ENCODE data around the gene NRN1. TPM values are rescaled to one million over a fixed set of nuclear protein-coding genes. Genes with fewer than 3 reads are reported as not detected.
A peak's percentile ranks its signal among the peaks of the same experiment; 100 is the strongest.

NRN1 gene
- total and polyA plus RNA-seq, 5 donors from 2014 or later = 0.10 TPM; not detected in 4

- Mint-ChIP-seq H3K9me3 (peaks cover 0 to 5% (median 0%) of the 10 kb centered on the region in 7 donors), H3K27ac (peak overlapping the region in 1 of 3 donors; percentile 21), H3K36me3 (no peaks in the 10 kb centered on the region), H3K4me1 (peaks cover 0 to 7% (median 2%) of the 10 kb centered on the region in 4 donors), H3K27me3 (peaks cover 24% of the 10 kb centered on the region), H3K4me3 (no peak overlapping the region)
- Histone ChIP-seq H3K9me3 (ENCODE audit: control insufficient read depth in 2 of 2, low read length in 2 of 2) (no peaks in the 10 kb centered on the region), H3K27me3 (ENCODE audit: control insufficient read depth, insufficient read depth, low read length) (no peaks in the 10 kb centered on the region), H3K4me3 (ENCODE audit: low read depth, low read length) (no peak overlapping the region), H3K27ac (ENCODE audit: insufficient read depth, low read length, poor library complexity, severe bottlenecking) (no peak overlapping the region), H3K4me1 (ENCODE audit: control insufficient read depth, insufficient read depth, low read length, poor library complexity, severe bottlenecking) (no peaks in the 10 kb centered on the region), H3K36me3 (ENCODE audit: control insufficient read depth, insufficient read depth, low read length) (no peaks in the 10 kb centered on the region)
- DNase-seq (no peak), ATAC-seq (ENCODE audit: low read depth in 2 of 2) (no peak)
These were observed 39.1 kb downstream of the NRN1 start for GRCh38 chr6:5967594-5967993.

GRCh38 chr6:5962794-5963193 is 43.9 kb downstream of the NRN1 start:
- no peak for ATAC-seq (ENCODE audit: low read depth in 2 of 2)
- Histone ChIP-seq H3K4me3 (ENCODE audit: low read depth, low read length) (no peak overlapping the region), H3K27me3 (ENCODE audit: control insufficient read depth, insufficient read depth, low read length) (no peaks in the 10 kb centered on the region), H3K4me1 (ENCODE audit: control insufficient read depth, insufficient read depth, low read length, poor library complexity, severe bottlenecking) (no peaks in the 10 kb centered on the region), H3K36me3 (ENCODE audit: control insufficient read depth, insufficient read depth, low read length) (no peaks in the 10 kb centered on the region), H3K9me3 (ENCODE audit: control insufficient read depth in 2 of 2, low read length in 2 of 2) (no peaks in the 10 kb centered on the region), H3K27ac (ENCODE audit: insufficient read depth, low read length, poor library complexity, severe bottlenecking) (no peak overlapping the region)
- H3K4me3 Mint-ChIP-seq = no peak overlapping the region
- peaks cover 17% of the 10 kb centered on the region for H3K27me3 Mint-ChIP-seq
- H3K9me3 Mint-ChIP-seq = peaks cover 0 to 3% (median 1%) of the 10 kb centered on the region in 7 donors
- H3K27ac Mint-ChIP-seq = no peak overlapping the region
- H3K4me1 Mint-ChIP-seq = no peaks in the 10 kb centered on the region
- DNase-seq = no peak
- no peaks in the 10 kb centered on the region for H3K36me3 Mint-ChIP-seq

GRCh38 chr6:5961836-5962235 is 44.9 kb downstream of the NRN1 start:
- H3K4me1 ChIP-seq (ENCODE audit: control insufficient read depth, insufficient read depth, low read length, poor library complexity, severe bottlenecking) = no peaks in the 10 kb centered on the region
- H3K27me3 ChIP-seq (ENCODE audit: control insufficient read depth, insufficient read depth, low read length) = no peaks in the 10 kb centered on the region
- no peak overlapping the region for H3K27ac Mint-ChIP-seq
- H3K4me1 Mint-ChIP-seq = no peaks in the 10 kb centered on the region
- ATAC-seq (ENCODE audit: low read depth in 2 of 2) = no peak
- H3K27ac ChIP-seq (ENCODE audit: insufficient read depth, low read length, poor library complexity, severe bottlenecking) = no peak overlapping the region
- H3K9me3 Mint-ChIP-seq = peaks cover 0 to 3% (median 1%) of the 10 kb centered on the region in 7 donors
- H3K36me3 ChIP-seq (ENCODE audit: control insufficient read depth, insufficient read depth, low read length) = no peaks in the 10 kb centered on the region
- no peaks in the 10 kb centered on the region for H3K9me3 ChIP-seq (ENCODE audit: control insufficient read depth in 2 of 2, low read length in 2 of 2)
- no peak for DNase-seq
- H3K4me3 ChIP-seq (ENCODE audit: low read depth, low read length) = no peak overlapping the region
- no peak overlapping the region for H3K4me3 Mint-ChIP-seq
- H3K27me3 Mint-ChIP-seq = peaks cover 11% of the 10 kb centered on the region
- no peaks in the 10 kb centered on the region for H3K36me3 Mint-ChIP-seq

- H3K4me1 Mint-ChIP-seq = no peaks in the 10 kb centered on the region
- no peak for ATAC-seq (ENCODE audit: low read depth in 2 of 2)
- H3K27ac ChIP-seq (ENCODE audit: insufficient read depth, low read length, poor library complexity, severe bottlenecking) = no peak overlapping the region
These were observed 46.3 kb downstream of the NRN1 start for GRCh38 chr6:5960456-5960855.

GRCh38 chr6:5958921-5959320 is 47.8 kb downstream of the NRN1 start:
- no peak for ATAC-seq (ENCODE audit: low read depth in 2 of 2)
- H3K9me3 ChIP-seq (ENCODE audit: control insufficient read depth in 2 of 2, low read length in 2 of 2) = no peaks in the 10 kb centered on the region
- no peak overlapping the region for H3K4me3 Mint-ChIP-seq
- peaks cover 20% of the 10 kb centered on the region for H3K27me3 Mint-ChIP-seq
- H3K9me3 Mint-ChIP-seq = peaks cover 0 to 3% (median 0%) of the 10 kb centered on the region in 7 donors
- H3K27ac ChIP-seq (ENCODE audit: insufficient read depth, low read length, poor library complexity, severe bottlenecking) = no peak overlapping the region
- no peaks in the 10 kb centered on the region for H3K4me1 Mint-ChIP-seq
- H3K36me3 ChIP-seq (ENCODE audit: control insufficient read depth, insufficient read depth, low read length) = no peaks in the 10 kb centered on the region
- H3K4me1 ChIP-seq (ENCODE audit: control insufficient read depth, insufficient read depth, low read length, poor library complexity, severe bottlenecking) = no peaks in the 10 kb centered on the region
- no peak for DNase-seq
- no peak overlapping the region for H3K4me3 ChIP-seq (ENCODE audit: low read depth, low read length)
- no peaks in the 10 kb centered on the region for H3K36me3 Mint-ChIP-seq
- H3K27ac Mint-ChIP-seq = no peak overlapping the region
- H3K27me3 ChIP-seq (ENCODE audit: control insufficient read depth, insufficient read depth, low read length) = peaks cover 6% of the 10 kb centered on the region

More at GRCh38 chr6:5960456-5960855, 46.3 kb downstream of the NRN1 start:
- H3K9me3 Mint-ChIP-seq = peaks cover 0 to 3% (median 0%) of the 10 kb centered on the region in 7 donors
- no peak overlapping the region for H3K27ac Mint-ChIP-seq
- H3K36me3 ChIP-seq (ENCODE audit: control insufficient read depth, insufficient read depth, low read length) = no peaks in the 10 kb centered on the region
- peaks cover 16% of the 10 kb centered on the region for H3K27me3 Mint-ChIP-seq
- no peaks in the 10 kb centered on the region for H3K9me3 ChIP-seq (ENCODE audit: control insufficient read depth in 2 of 2, low read length in 2 of 2)
- no peak overlapping the region for H3K4me3 ChIP-seq (ENCODE audit: low read depth, low read length)
- H3K4me3 Mint-ChIP-seq = no peak overlapping the region
- no peaks in the 10 kb centered on the region for H3K27me3 ChIP-seq (ENCODE audit: control insufficient read depth, insufficient read depth, low read length)
- no peaks in the 10 kb centered on the region for H3K36me3 Mint-ChIP-seq
- no peaks in the 10 kb centered on the region for H3K4me1 ChIP-seq (ENCODE audit: control insufficient read depth, insufficient read depth, low read length, poor library complexity, severe bottlenecking)
- no peak for DNase-seq

- H3K27ac Mint-ChIP-seq = no peak overlapping the region
- ATAC-seq (ENCODE audit: low read depth in 2 of 2) (no peak), DNase-seq (no peak)
- Histone ChIP-seq H3K4me3 (ENCODE audit: low read depth, low read length) (no peak overlapping the region), H3K27me3 (ENCODE audit: control insufficient read depth, insufficient read depth, low read length) (peaks cover 6% of the 10 kb centered on the region), H3K27ac (ENCODE audit: insufficient read depth, low read length, poor library complexity, severe bottlenecking) (no peak overlapping the region), H3K4me1 (ENCODE audit: control insufficient read depth, insufficient read depth, low read length, poor library complexity, severe bottlenecking) (no peaks in the 10 kb centered on the region), H3K9me3 (ENCODE audit: control insufficient read depth in 2 of 2, low read length in 2 of 2) (no peaks in the 10 kb centered on the region), H3K36me3 (ENCODE audit: control insufficient read depth, insufficient read depth, low read length) (no peaks in the 10 kb centered on the region)
- no peaks in the 10 kb centered on the region for H3K4me1 Mint-ChIP-seq
- H3K36me3 Mint-ChIP-seq = no peaks in the 10 kb centered on the region
- H3K27me3 Mint-ChIP-seq = peaks cover 16% of the 10 kb centered on the region
- H3K4me3 Mint-ChIP-seq = no peak overlapping the region
- peaks cover 0 to 3% (median 0%) of the 10 kb centered on the region in 7 donors for H3K9me3 Mint-ChIP-seq
These were observed 49.8 kb downstream of the NRN1 start for GRCh38 chr6:5956939-5957338.

- ATAC-seq (ENCODE audit: low read depth in 2 of 2) (no peak), DNase-seq (peak in 1 of 3 donors; percentile 15)
- no peaks in the 10 kb centered on the region for H3K36me3 ChIP-seq (ENCODE audit: control insufficient read depth, insufficient read depth, low read length)
- Mint-ChIP-seq H3K27ac (peak overlapping the region in 1 of 3 donors; percentile 18), H3K4me3 (no peak overlapping the region), H3K36me3 (no peaks in the 10 kb centered on the region), H3K27me3 (peaks cover 29% of the 10 kb centered on the region), H3K4me1 (no peaks in the 10 kb centered on the region), H3K9me3 (peaks cover 0 to 4% (median 0%) of the 10 kb centered on the region in 7 donors)
- no peaks in the 10 kb centered on the region for H3K9me3 ChIP-seq (ENCODE audit: control insufficient read depth in 2 of 2, low read length in 2 of 2)
- no peaks in the 10 kb centered on the region for H3K4me1 ChIP-seq (ENCODE audit: control insufficient read depth, insufficient read depth, low read length, poor library complexity, severe bottlenecking)
- H3K27ac ChIP-seq (ENCODE audit: insufficient read depth, low read length, poor library complexity, severe bottlenecking) = no peak overlapping the region
- H3K4me3 ChIP-seq (ENCODE audit: low read depth, low read length) = no peak overlapping the region
- H3K27me3 ChIP-seq (ENCODE audit: control insufficient read depth, insufficient read depth, low read length) = peaks cover 7% of the 10 kb centered on the region
These were observed 56.4 kb downstream of the NRN1 start for GRCh38 chr6:5950361-5950785.
